OCI-LY1 (cell line): ENCODE results near the gene ANKS1A.

Experiments
- H2AFZ ChIP-seq: fragments of 200-600 bp; sonication (generic), shearing (Covaris generic); 2 replicates; pipeline ENCODE4 v1.6.0; 2014; ENCODE audit warnings: antibody characterized with exemption, mild to moderate bottlenecking, low read length
- H3F3A ChIP-seq: fragments of 200-600 bp; sonication (generic), shearing (Covaris generic); 2 replicates; pipeline ENCODE4 v1.6.0; 2014; ENCODE audit warnings: mild to moderate bottlenecking, antibody characterized with exemption, low read length, moderate library complexity; ENCODE audit not compliant: insufficient read depth
- H3K27ac ChIP-seq: fragments of 200-600 bp; sonication (generic); 2 replicates; pipeline ENCODE4 v1.5.1; 2014; ENCODE audit warnings: low read length, mixed run types, mild to moderate bottlenecking, low read depth; ENCODE audit not compliant: poor library complexity, severe bottlenecking
- H3K27me3 ChIP-seq: fragments of 200-600 bp; sonication (generic); 2 replicates; pipeline ENCODE4 v1.6.0; 2014; ENCODE audit warnings: antibody characterized with exemption, mild to moderate bottlenecking, low read length, moderate library complexity; ENCODE audit not compliant: insufficient read depth
- H3K36me3 ChIP-seq: fragments of 200-600 bp; sonication (generic); 2 replicates; pipeline ENCODE4 v1.6.1; 2014; ENCODE audit warnings: mild to moderate bottlenecking, antibody characterized with exemption, low read length, moderate library complexity, mixed read lengths; ENCODE audit not compliant: insufficient read depth
- H3K4me1 ChIP-seq: fragments of 200-600 bp; sonication (generic); 2 replicates; pipeline ENCODE4 v1.5.1; 2014; ENCODE audit warnings: mild to moderate bottlenecking, low read length, moderate library complexity; ENCODE audit not compliant: insufficient read depth, severe bottlenecking
- H3K4me2 ChIP-seq: fragments of 200-600 bp; sonication (generic), shearing (Covaris generic); 2 replicates; pipeline ENCODE4 v1.6.1; 2014; ENCODE audit warnings: low read length
- H3K4me3 ChIP-seq: fragments of 200-600 bp; sonication (generic); 2 replicates; pipeline ENCODE4 v1.5.1; 2014; ENCODE audit warnings: low read length, low read depth, mild to moderate bottlenecking, mixed read lengths; ENCODE audit not compliant: poor library complexity, severe bottlenecking
- H3K79me2 ChIP-seq: fragments of 200-600 bp; shearing (Covaris generic); 2 replicates; pipeline ENCODE4 v1.6.1; 2016; ENCODE audit warnings: mixed run types, low read length, mixed read lengths; ENCODE audit not compliant: insufficient read depth
- H3K9ac ChIP-seq: fragments of 200-600 bp; sonication (generic), shearing (Covaris generic); 2 replicates; pipeline ENCODE4 v1.6.1; 2014; ENCODE audit warnings: mild to moderate bottlenecking, low read length, mixed read lengths
- H3K9me2 ChIP-seq: fragments of 200-600 bp; sonication (generic), shearing (Covaris generic); 2 replicates; pipeline ENCODE4 v1.6.1; 2014; ENCODE audit warnings: low read depth, mild to moderate bottlenecking, low read length, mixed read lengths
- H3K9me3 ChIP-seq: fragments of 200-600 bp; shearing (Covaris generic); 2 replicates; pipeline ENCODE4 v1.6.1; 2014; ENCODE audit warnings: low read length, mixed read lengths
- H4K20me1 ChIP-seq: fragments of 200-600 bp; sonication (generic), shearing (Covaris generic); 2 replicates; pipeline ENCODE4 v1.6.0; 2016; ENCODE audit warnings: mild to moderate bottlenecking, low read length; ENCODE audit not compliant: insufficient read depth
- CTCF ChIP-seq: fragments of 200-600 bp; sonication (generic), shearing (Covaris generic); IDR thresholded peaks from 2 replicates; pipeline ENCODE4 v1.5.1; 2017; ENCODE audit warnings: mild to moderate bottlenecking, antibody characterized with exemption, low read length, moderate library complexity, mixed read lengths
- EZH2 ChIP-seq: fragments of 200-600 bp; sonication (generic), shearing (Covaris generic); IDR thresholded peaks from 2 replicates; pipeline ENCODE4 v1.8.0; 2017; ENCODE audit warnings: borderline replicate concordance, mixed run types, mild to moderate bottlenecking, antibody characterized with exemption, low read length, moderate library complexity, mixed read lengths

Gene ANKS1A

DNA sequence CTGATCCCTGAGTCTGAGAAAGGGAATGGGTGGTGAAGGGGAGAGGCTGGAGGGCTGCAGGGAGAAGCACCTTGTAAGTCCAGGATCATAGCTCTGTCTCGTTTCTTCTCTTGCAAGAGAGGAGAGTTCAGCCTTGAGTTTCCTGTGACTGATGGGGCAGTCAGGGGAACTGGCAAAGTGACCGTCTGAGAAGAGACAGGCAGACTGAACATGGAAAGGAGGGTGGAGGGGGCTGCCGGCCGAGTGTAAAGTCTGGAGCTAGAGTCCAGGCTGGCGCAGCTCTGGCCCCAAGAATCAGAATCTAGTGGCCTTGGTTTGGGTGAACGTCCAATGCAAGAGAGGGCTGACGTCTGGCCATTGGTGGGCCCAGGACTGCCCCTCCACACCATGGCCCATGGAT is 179.6 kb downstream of the ANKS1A start:
- no peaks in the 10 kb centered on the region; the same call in 1 of the 2 replicates for H3K36me3 ChIP-seq
- H3K4me3 ChIP-seq, result no peak overlapping the region
- no peak for TF ChIP-seq EZH2
- TF ChIP-seq CTCF, result no peak
- no peaks in the 10 kb centered on the region for H3K27me3 ChIP-seq
- peaks cover 9% of the 10 kb centered on the region for H3K4me1 ChIP-seq
- no peak overlapping the region for H3K4me2 ChIP-seq
- H4K20me1 ChIP-seq, result no peaks in the 10 kb centered on the region
- no peaks in the 10 kb centered on the region for H3K9me2 ChIP-seq
- H2AFZ ChIP-seq, result no peak overlapping the region
- no peak overlapping the region for H3K27ac ChIP-seq
- H3K9ac ChIP-seq, result no peak overlapping the region
- H3K9me3 ChIP-seq, result no peaks in the 10 kb centered on the region
- no peaks in the 10 kb centered on the region for H3K79me2 ChIP-seq
- H3F3A ChIP-seq, result no peaks in the 10 kb centered on the region

DNA sequence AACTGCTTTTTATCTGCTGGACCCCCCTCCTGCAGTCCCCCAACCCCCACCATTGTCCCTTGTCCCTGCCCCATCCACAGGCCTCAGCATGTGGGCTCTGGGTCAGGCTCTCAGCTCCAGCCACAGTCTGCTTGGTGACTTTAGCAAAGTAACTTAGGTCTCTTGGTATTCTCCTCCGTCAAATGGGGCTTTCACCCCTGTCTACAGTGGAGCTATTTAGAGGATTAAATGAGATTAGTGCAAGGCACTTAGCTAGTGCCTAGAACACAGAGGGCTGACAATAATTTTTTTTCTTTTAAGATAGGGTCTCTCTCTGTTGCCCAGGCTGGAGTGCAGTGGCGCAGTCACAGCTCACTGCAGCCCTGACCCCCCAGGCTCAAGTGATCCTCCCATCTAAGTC is 180.2 kb downstream of the ANKS1A start:
- no peaks in the 10 kb centered on the region for H3K9me3 ChIP-seq
- H3K79me2 ChIP-seq, result no peaks in the 10 kb centered on the region
- TF ChIP-seq CTCF (no peak), EZH2 (no peak)
- no peak overlapping the region for H3K27ac ChIP-seq
- peaks cover 9% of the 10 kb centered on the region for H3K4me1 ChIP-seq
- H3K9ac ChIP-seq, result no peak overlapping the region
- no peaks in the 10 kb centered on the region for H3K9me2 ChIP-seq
- H3F3A ChIP-seq, result no peaks in the 10 kb centered on the region
- H2AFZ ChIP-seq, result no peak overlapping the region
- no peaks in the 10 kb centered on the region; the same call in 1 of the 2 replicates for H3K36me3 ChIP-seq
- H3K4me3 ChIP-seq, result no peak overlapping the region
- H3K4me2 ChIP-seq, result no peak overlapping the region
- no peaks in the 10 kb centered on the region for H3K27me3 ChIP-seq
- H4K20me1 ChIP-seq, result no peaks in the 10 kb centered on the region

DNA sequence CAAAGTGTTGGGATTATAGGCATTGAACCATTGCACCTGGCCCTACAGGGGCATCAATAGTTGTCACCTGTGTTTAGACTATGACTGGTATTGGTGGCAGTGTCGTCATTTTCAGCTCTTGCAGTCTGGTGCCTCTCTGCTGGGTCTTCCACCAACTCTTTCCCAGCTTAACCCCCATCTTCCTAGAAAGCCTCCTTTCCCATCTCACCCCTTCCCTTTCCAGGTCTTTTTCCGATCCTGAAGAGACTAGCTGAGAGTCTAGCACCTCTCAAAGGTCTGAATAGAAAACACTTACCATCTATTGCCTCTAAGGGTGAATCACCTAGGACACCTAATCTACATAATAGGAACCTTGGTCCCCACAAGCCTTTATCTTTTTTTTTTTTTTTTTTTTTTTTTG is 181.1 kb downstream of the ANKS1A start:
- H3K4me2 ChIP-seq, result no peak overlapping the region

More for the DNA sequence above, 181.1 kb downstream of the ANKS1A start:
- H3K9ac ChIP-seq, result no peak overlapping the region
- no peak overlapping the region for H2AFZ ChIP-seq
- no peaks in the 10 kb centered on the region for H3F3A ChIP-seq
- no peaks in the 10 kb centered on the region for H3K27me3 ChIP-seq
- H4K20me1 ChIP-seq, result no peaks in the 10 kb centered on the region
- no peaks in the 10 kb centered on the region; the same call in 1 of the 2 replicates for H3K36me3 ChIP-seq
- no peaks in the 10 kb centered on the region for H3K79me2 ChIP-seq
- H3K4me1 ChIP-seq, result peaks cover 9% of the 10 kb centered on the region
- no peak overlapping the region for H3K27ac ChIP-seq
- TF ChIP-seq EZH2, result no peak
- TF ChIP-seq CTCF, result no peak
- no peaks in the 10 kb centered on the region for H3K9me3 ChIP-seq
- no peaks in the 10 kb centered on the region for H3K9me2 ChIP-seq
- H3K4me3 ChIP-seq, result no peak overlapping the region
